A549 (cell line): ENCODE results near the gene MEGF8. TPM values are rescaled to one million over a fixed set of nuclear protein-coding genes. Genes with fewer than 3 reads are reported as not detected.

ENCODE experiments used
- ATAC-seq, 2 experiments: fragments of 200-7000 bp in 1 of 2; fragments of >200 bp in 1 of 2; cut with Nextera tagmentation in 1 of 2; cut with Tn5 transposase in 1 of 2; 3 replicates each; pipeline versions ENCODE4 v1.8.0 to v1.9.1; 2018 to 2020; ENCODE audit warnings: mild to moderate bottlenecking in 1 of 2, moderate library complexity in 1 of 2
- CTCF ChIA-PET: fragments of 300-600 bp; sonication (Branson Sonifier 250); formaldehyde crosslinking; extraction: SDS; loops from one replicate; lab custom pipeline; 2021; ENCODE audit warnings: antibody characterized with exemption, inconsistent platforms; lab: Yijun Ruan, JAX
- POLR2A ChIA-PET: fragments of 350-600 bp; formaldehyde crosslinking; extraction: SDS; loops from one replicate; lab custom pipeline; 2021; ENCODE audit warnings: antibody characterized with exemption, inconsistent platforms; lab: Yijun Ruan, JAX
- DNase-seq, 2 experiments: peaks; one replicate each; pipeline versions ENCODE4 v3.0.0 to v3.0.0-alpha.2; 2011 to 2016; ENCODE audit warnings: low read depth in 1 of 2, low spot score in 1 of 2
- FAIRE-seq: peaks from 2 replicates; lab custom pipeline; 2011; peaks lifted over from hg19 to GRCh38; lab: Jason Lieb, UNC
- H3K27ac ChIP-seq, 2 experiments: fragments of >200 bp; sonication (Bioruptor Twin); formaldehyde crosslinking; 3 replicates each; pipeline ENCODE4 v1.5.1; 2016 to 2017
- H3K4me1 ChIP-seq: fragments of >200 bp; sonication (Bioruptor Twin); formaldehyde crosslinking; 3 replicates; pipeline ENCODE4 v1.6.1; 2016
- H3K4me2 ChIP-seq: fragments of >200 bp; sonication (Bioruptor Twin); formaldehyde crosslinking; 3 replicates; pipeline ENCODE4 v1.6.1; 2016
- H3K4me3 ChIP-seq: fragments of >200 bp; sonication (Bioruptor Twin); formaldehyde crosslinking; 3 replicates; pipeline ENCODE4 v1.5.1; 2016
- H3K9me3 ChIP-seq: fragments of >200 bp; sonication (Bioruptor Twin); formaldehyde crosslinking; 3 replicates; pipeline ENCODE4 v1.6.1; 2016
- CEBPB ChIP-seq, 2 experiments: fragments of >200 bp in 1 of 2; sonication (Bioruptor Twin) in 1 of 2; formaldehyde crosslinking in 1 of 2; IDR thresholded peaks; 2 replicates each; pipeline ENCODE4 v1.6.1; 2012 to 2016
- EHF ChIP-seq: fragments of 250-450 bp; sonication (Bioruptor Pico); IDR thresholded peaks from 2 replicates; pipeline ENCODE4 v1.5.0; 2020; ENCODE audit warnings: mild to moderate bottlenecking
- EP300 ChIP-seq, 2 experiments: fragments of >200 bp; sonication (Bioruptor Twin); formaldehyde crosslinking; IDR thresholded peaks; 2 replicates in 1 of 2; 3 replicates in 1 of 2; pipeline ENCODE4 v1.6.1; 2016 to 2017
- HDAC2 ChIP-seq: fragments of 200-600 bp; sonication (generic); IDR thresholded peaks from 2 replicates; pipeline ENCODE4 v1.6.1; 2016
- HMGXB4 ChIP-seq: fragments of 250-450 bp; sonication (Bioruptor Pico); IDR thresholded peaks from 2 replicates; pipeline ENCODE4 v1.5.0; 2021; ENCODE audit warnings: mild to moderate bottlenecking, moderate library complexity, borderline replicate concordance
- HOXA7 ChIP-seq: fragments of 250-450 bp; sonication (Bioruptor Pico); IDR thresholded peaks from 2 replicates; pipeline ENCODE4 v1.5.0; 2020; ENCODE audit warnings: mild to moderate bottlenecking, moderate library complexity
- JUNB ChIP-seq: fragments of >200 bp; sonication (Bioruptor Twin); formaldehyde crosslinking; IDR thresholded peaks from 2 replicates; pipeline ENCODE4 v1.6.1; 2016
- MYC ChIP-seq: IDR thresholded peaks from 2 replicates; pipeline ENCODE4 v1.6.1; 2012; ENCODE audit warnings: mild to moderate bottlenecking, inconsistent platforms, low read length, improper control_type of control experiment, borderline replicate concordance
- NFE2L2 ChIP-seq: fragments of 150-350 bp; conservative IDR thresholded peaks from 2 replicates; pipeline ENCODE4 v1.6.1; 2014; ENCODE audit warnings: low read length
- POLR2AphosphoS2 ChIP-seq: conservative IDR thresholded peaks from 2 replicates; pipeline ENCODE4 v1.6.1; 2012; ENCODE audit warnings: low read length, improper control_type of control experiment, inconsistent platforms
- RARB ChIP-seq: fragments of 250-450 bp; sonication (Bioruptor Pico); IDR thresholded peaks from 2 replicates; pipeline ENCODE4 v1.8.0; 2021; ENCODE audit warnings: mild to moderate bottlenecking, moderate library complexity
- RNF2 ChIP-seq: fragments of 200-600 bp; sonication (generic); IDR thresholded peaks from 2 replicates; pipeline ENCODE4 v1.6.1; 2016; ENCODE audit warnings: low read depth, mild to moderate bottlenecking, antibody characterized with exemption, moderate library complexity, borderline replicate concordance
- SMC3 ChIP-seq: fragments of >200 bp; sonication (Bioruptor Twin); formaldehyde crosslinking; IDR thresholded peaks from 3 replicates; pipeline ENCODE4 v1.6.1; 2018; ENCODE audit warnings: inconsistent platforms
- SREBF2 ChIP-seq: fragments of 450-650 bp; IDR thresholded peaks from 2 replicates; pipeline ENCODE4 v1.6.1; 2014; ENCODE audit warnings: mild to moderate bottlenecking, moderate library complexity
- TFCP2L1 ChIP-seq: fragments of 250-450 bp; sonication (Bioruptor Pico); IDR thresholded peaks from 2 replicates; pipeline ENCODE4 v1.5.0; 2021; ENCODE audit warnings: mild to moderate bottlenecking
- TP53 ChIP-seq: fragments of 250-450 bp; sonication (Bioruptor Pico); IDR thresholded peaks from 2 replicates; pipeline ENCODE4 v1.5.0; 2021; ENCODE audit warnings: mild to moderate bottlenecking, moderate library complexity
- ZC3H11A ChIP-seq: fragments of 450-650 bp; IDR thresholded peaks from 2 replicates; pipeline ENCODE4 v1.6.1; 2014; ENCODE audit warnings: antibody characterized with exemption, mild to moderate bottlenecking
- ZFP36 ChIP-seq: fragments of 450-650 bp; IDR thresholded peaks from 2 replicates; pipeline ENCODE4 v1.6.1; 2014; ENCODE audit warnings: borderline replicate concordance; ENCODE audit not compliant: partially characterized antibody
- ZNF302 ChIP-seq: fragments of 250-450 bp; sonication (Bioruptor Pico); IDR thresholded peaks from 2 replicates; pipeline ENCODE4 v1.9.0; 2021; ENCODE audit warnings: inconsistent platforms, mild to moderate bottlenecking, moderate library complexity
- ZSCAN20 ChIP-seq: fragments of 250-450 bp; sonication (Bioruptor Pico); IDR thresholded peaks from 2 replicates; pipeline ENCODE4 v1.8.0; 2022; ENCODE audit warnings: mild to moderate bottlenecking, moderate library complexity
- WGBS: methylation state at CpG from one replicate; pipeline ENCODE4 v1.1.6; 2017; ENCODE audit errors: missing lambda C conversion rate; 5-methylcytosine and 5-hydroxymethylcytosine counted together
- polyA plus RNA-seq, 4 experiments: library from polyadenylated mRNA; depleted of rRNA in 3 of 4; stranded (reverse); fragments of >200 nt; fragmentation: RNase III in 1 of 4; extraction: RNeasy Plus Mini Kit Qiagen cat#74134 plus additional on column Dnase treatment in 1 of 4; gene quantifications; 2 replicates in 3 of 4; 3 replicates in 1 of 4; pipeline ENCODE4 v1.2.3, GENCODE V29; 2011 to 2017
- TF ChIP-seq, protein P1 (sequence below): fragments of 450-650 bp; IDR thresholded peaks from 2 replicates; pipeline ENCODE4 v1.6.1; 2014; ENCODE audit warnings: antibody characterized with exemption
- TF ChIP-seq, protein P2 (sequence below): IDR thresholded peaks from 2 replicates; pipeline ENCODE4 v1.6.1; 2012
- TF ChIP-seq, protein P3 (sequence below): fragments of >200 bp; sonication (Bioruptor Twin); formaldehyde crosslinking; IDR thresholded peaks from 3 replicates; pipeline ENCODE4 v1.6.1; 2016
- TF ChIP-seq, protein P4 (sequence below): fragments of >200 bp; sonication (Bioruptor Twin); formaldehyde crosslinking; IDR thresholded peaks from 2 replicates; pipeline ENCODE4 v1.6.1; 2016
- TF ChIP-seq, protein P5 (sequence below): fragments of 150-350 bp; IDR thresholded peaks from 2 replicates; pipeline ENCODE4 v1.6.1; 2014; ENCODE audit warnings: low read depth, mild to moderate bottlenecking, low read length

MEGF8 gene
- polyA plus RNA-seq, 2 of the 4 experiments (the other 2 are of a cell fraction) = 10.4 to 27.2 TPM

- TF ChIP-seq, protein P1, sequence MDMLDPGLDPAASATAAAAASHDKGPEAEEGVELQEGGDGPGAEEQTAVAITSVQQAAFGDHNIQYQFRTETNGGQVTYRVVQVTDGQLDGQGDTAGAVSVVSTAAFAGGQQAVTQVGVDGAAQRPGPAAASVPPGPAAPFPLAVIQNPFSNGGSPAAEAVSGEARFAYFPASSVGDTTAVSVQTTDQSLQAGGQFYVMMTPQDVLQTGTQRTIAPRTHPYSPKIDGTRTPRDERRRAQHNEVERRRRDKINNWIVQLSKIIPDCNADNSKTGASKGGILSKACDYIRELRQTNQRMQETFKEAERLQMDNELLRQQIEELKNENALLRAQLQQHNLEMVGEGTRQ = peak; percentile 30; the same call in 1 of the 2 replicates
- TF ChIP-seq, protein P2, sequence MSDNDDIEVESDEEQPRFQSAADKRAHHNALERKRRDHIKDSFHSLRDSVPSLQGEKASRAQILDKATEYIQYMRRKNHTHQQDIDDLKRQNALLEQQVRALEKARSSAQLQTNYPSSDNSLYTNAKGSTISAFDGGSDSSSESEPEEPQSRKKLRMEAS = peak; percentile 91
- TF ChIP-seq NFE2L2 = no peak
- no peak for TF ChIP-seq JUNB
- TF ChIP-seq, protein P3, sequence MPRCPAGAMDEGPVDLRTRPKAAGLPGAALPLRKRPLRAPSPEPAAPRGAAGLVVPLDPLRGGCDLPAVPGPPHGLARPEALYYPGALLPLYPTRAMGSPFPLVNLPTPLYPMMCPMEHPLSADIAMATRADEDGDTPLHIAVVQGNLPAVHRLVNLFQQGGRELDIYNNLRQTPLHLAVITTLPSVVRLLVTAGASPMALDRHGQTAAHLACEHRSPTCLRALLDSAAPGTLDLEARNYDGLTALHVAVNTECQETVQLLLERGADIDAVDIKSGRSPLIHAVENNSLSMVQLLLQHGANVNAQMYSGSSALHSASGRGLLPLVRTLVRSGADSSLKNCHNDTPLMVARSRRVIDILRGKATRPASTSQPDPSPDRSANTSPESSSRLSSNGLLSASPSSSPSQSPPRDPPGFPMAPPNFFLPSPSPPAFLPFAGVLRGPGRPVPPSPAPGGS = no peak
- peak; percentile 59; the same call in 1 of the 2 replicates for TF ChIP-seq HOXA7
- TF ChIP-seq EP300 (IDR thresholded peaks at IDR 0.05) = no peak
- TF ChIP-seq TFCP2L1 (CRISPR knock-in tag) = peak; percentile 48; the same call in 1 of the 2 replicates
- TF ChIP-seq ZSCAN20 (CRISPR knock-in tag) = no peak
- 0 out of 2 replicates have a peak, but pooled peaks have one; percentile 8 for TF ChIP-seq ZNF302 (CRISPR knock-in tag)
- peak; percentile 38 to 68; a peak in 2 of 4 replicates for TF ChIP-seq CEBPB (IDR thresholded peaks at IDR 0.05)
- TF ChIP-seq, protein P4, sequence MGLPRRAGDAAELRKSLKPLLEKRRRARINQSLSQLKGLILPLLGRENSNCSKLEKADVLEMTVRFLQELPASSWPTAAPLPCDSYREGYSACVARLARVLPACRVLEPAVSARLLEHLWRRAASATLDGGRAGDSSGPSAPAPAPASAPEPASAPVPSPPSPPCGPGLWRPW = no peak
- TF ChIP-seq RARB = no peak
Observed at GRCh38 chr19:42423462-42424344, 98.3 kb downstream of the MEGF8 start (continued).

GRCh38 chr19:42424345-42424707 is 98.9 kb downstream of the MEGF8 start:
- peaks cover 18% of the 10 kb centered on the region for H3K4me1 ChIP-seq
- FAIRE-seq = no peak
- POLR2A ChIA-PET = no interaction called here
- TF ChIP-seq RNF2 (no peak), HMGXB4 (CRISPR knock-in tag) (no peak), HDAC2 (no peak), POLR2AphosphoS2 (no peak), ZFP36 (no peak), ZC3H11A (no peak), MYC (no peak), SMC3 (no peak), EHF (CRISPR knock-in tag) (no peak), TFCP2L1 (CRISPR knock-in tag) (no peak), TP53 (CRISPR knock-in tag) (no peak), SREBF2 (no peak)
- TF ChIP-seq, protein P5, sequence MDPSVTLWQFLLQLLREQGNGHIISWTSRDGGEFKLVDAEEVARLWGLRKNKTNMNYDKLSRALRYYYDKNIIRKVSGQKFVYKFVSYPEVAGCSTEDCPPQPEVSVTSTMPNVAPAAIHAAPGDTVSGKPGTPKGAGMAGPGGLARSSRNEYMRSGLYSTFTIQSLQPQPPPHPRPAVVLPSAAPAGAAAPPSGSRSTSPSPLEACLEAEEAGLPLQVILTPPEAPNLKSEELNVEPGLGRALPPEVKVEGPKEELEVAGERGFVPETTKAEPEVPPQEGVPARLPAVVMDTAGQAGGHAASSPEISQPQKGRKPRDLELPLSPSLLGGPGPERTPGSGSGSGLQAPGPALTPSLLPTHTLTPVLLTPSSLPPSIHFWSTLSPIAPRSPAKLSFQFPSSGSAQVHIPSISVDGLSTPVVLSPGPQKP = no peak
- TF ChIP-seq, protein P1 = no peak
- H3K4me3 ChIP-seq = no peak overlapping the region
- WGBS = 90% methylated on average over 15 of the region's 15 CpGs
- H3K27ac ChIP-seq = no peak overlapping the region
- CTCF ChIA-PET = interaction anchor here (0.5 to 7.6 kb wide), 12 partner anchors 9 to 895 kb away, joined by 3 to 74 read pairs (median 4); partner anchors contain the start of gene CXCL17
- no peak for DNase-seq
- H3K9me3 ChIP-seq = no peaks in the 10 kb centered on the region
- peak overlapping the region; percentile 81; the same call in 2 of the 3 replicates for H3K4me2 ChIP-seq
- ATAC-seq = no peak; a peak in 1 of 6 replicates
